ENCODE results near the gene BEX3. TPM values are rescaled to one million over a fixed set of nuclear protein-coding genes. Genes with fewer than 3 reads are reported as not detected.

The BEX3 gene
- total RNA-seq, 1 experiment from 2014 or later = 367 TPM

DNA sequence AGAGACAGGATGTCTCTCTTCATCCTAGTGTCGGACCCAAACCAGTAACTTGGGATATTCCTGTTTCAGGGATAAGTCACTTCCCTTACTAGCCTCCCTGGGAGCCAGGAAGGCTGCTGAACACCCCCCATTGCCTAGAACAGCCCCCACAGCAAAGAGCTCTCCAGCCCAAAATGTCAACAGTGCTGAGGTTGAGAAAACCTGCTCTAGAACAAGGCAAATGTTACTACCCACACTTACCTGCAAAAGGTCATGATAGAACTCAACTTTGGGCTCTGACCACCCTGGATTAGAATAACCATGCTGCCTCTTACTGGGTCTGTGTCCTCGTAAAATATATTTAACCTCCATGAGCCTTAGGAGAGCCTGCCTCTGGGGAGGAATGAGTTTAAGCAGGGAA lies 20.3 kb downstream of the BEX3 start:
- H3K4me3 Mint-ChIP-seq (ENCODE audit: unreplicated experiment) = no peak overlapping the region
- BruUV-seq (replicated peaks) = no TSS peak
- H3K36me3 Mint-ChIP-seq (ENCODE audit: insufficient read depth, unreplicated experiment) = no peaks in the 10 kb centered on the region
- H3K27me3 Mint-ChIP-seq (ENCODE audit: insufficient read depth, unreplicated experiment) = no peaks in the 10 kb centered on the region
- DNase-seq = no peak
- intact Hi-C loops (cut with micrococcal nuclease; ENCODE audit: unreplicated experiment) = no loop called here
- Histone ChIP-seq H3K4me1 (no peaks in the 10 kb centered on the region), H3K9me3 (no peaks in the 10 kb centered on the region), H3K4me3 (ENCODE audit: low read depth, low read length) (no peak overlapping the region), H3K27me3 (replicated peaks; ENCODE audit: control insufficient read depth, insufficient read depth, low read length) (no peaks in the 10 kb centered on the region), H3K36me3 (ENCODE audit: control insufficient read depth, insufficient read depth, low read length) (no peaks in the 10 kb centered on the region)
- CTCF ChIA-PET = no interaction called here
- H3K4me1 Mint-ChIP-seq (ENCODE audit: low read depth, unreplicated experiment) = no peaks in the 10 kb centered on the region
- POLR2A ChIA-PET = no interaction called here
- no peaks in the 10 kb centered on the region for H3K9me3 Mint-ChIP-seq (ENCODE audit: unreplicated experiment)
- TF ChIP-seq, protein P1, sequence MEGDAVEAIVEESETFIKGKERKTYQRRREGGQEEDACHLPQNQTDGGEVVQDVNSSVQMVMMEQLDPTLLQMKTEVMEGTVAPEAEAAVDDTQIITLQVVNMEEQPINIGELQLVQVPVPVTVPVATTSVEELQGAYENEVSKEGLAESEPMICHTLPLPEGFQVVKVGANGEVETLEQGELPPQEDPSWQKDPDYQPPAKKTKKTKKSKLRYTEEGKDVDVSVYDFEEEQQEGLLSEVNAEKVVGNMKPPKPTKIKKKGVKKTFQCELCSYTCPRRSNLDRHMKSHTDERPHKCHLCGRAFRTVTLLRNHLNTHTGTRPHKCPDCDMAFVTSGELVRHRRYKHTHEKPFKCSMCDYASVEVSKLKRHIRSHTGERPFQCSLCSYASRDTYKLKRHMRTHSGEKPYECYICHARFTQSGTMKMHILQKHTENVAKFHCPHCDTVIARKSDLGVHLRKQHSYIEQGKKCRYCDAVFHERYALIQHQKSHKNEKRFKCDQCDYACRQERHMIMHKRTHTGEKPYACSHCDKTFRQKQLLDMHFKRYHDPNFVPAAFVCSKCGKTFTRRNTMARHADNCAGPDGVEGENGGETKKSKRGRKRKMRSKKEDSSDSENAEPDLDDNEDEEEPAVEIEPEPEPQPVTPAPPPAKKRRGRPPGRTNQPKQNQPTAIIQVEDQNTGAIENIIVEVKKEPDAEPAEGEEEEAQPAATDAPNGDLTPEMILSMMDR (IDR thresholded peaks at IDR 0.05; ENCODE audit: insufficient read depth in 1 of 2, low read depth in 1 of 2, low read length in 1 of 2, severe bottlenecking in 1 of 2, unreplicated experiment in 1 of 2) = no peak
- no peak overlapping the region for H3K27ac Mint-ChIP-seq (ENCODE audit: unreplicated experiment)

DNA sequence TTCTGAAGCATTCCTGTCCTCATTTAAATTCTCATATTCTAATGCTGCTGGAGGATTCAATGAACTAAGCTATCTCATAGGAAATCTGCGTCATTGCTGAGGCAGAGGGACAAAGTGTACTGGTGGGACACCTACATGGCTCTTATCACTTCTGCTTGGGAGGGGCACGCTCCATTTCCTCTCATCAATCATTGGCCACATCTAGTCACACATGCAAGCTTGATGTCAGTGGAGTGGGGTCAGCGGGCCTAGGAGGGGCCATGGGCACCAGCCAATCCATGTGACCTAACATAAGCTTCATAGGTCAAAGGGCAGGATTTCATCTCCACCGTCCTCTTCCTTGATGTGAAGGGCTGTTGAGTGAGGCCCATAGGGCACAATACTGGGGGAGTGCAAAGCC lies 21.4 kb downstream of the BEX3 start:
- Histone ChIP-seq H3K36me3 (ENCODE audit: control insufficient read depth, insufficient read depth, low read length) (no peaks in the 10 kb centered on the region), H3K27me3 (replicated peaks; ENCODE audit: control insufficient read depth, insufficient read depth, low read length) (no peaks in the 10 kb centered on the region), H3K4me3 (ENCODE audit: low read depth, low read length) (no peak overlapping the region), H3K4me1 (no peaks in the 10 kb centered on the region), H3K9me3 (no peaks in the 10 kb centered on the region)
- DNase-seq = no peak
- Mint-ChIP-seq H3K27ac (ENCODE audit: unreplicated experiment) (no peak overlapping the region), H3K4me3 (ENCODE audit: unreplicated experiment) (no peak overlapping the region), H3K9me3 (ENCODE audit: unreplicated experiment) (no peaks in the 10 kb centered on the region), H3K27me3 (ENCODE audit: insufficient read depth, unreplicated experiment) (no peaks in the 10 kb centered on the region), H3K4me1 (ENCODE audit: low read depth, unreplicated experiment) (no peaks in the 10 kb centered on the region), H3K36me3 (ENCODE audit: insufficient read depth, unreplicated experiment) (no peaks in the 10 kb centered on the region)
- no TSS peak for BruUV-seq (replicated peaks)
- TF ChIP-seq, protein P1 (IDR thresholded peaks at IDR 0.05; ENCODE audit: insufficient read depth in 1 of 2, low read depth in 1 of 2, low read length in 1 of 2, severe bottlenecking in 1 of 2, unreplicated experiment in 1 of 2) = no peak
- CTCF ChIA-PET = no interaction called here
- POLR2A ChIA-PET = no interaction called here
- intact Hi-C loops (cut with micrococcal nuclease; ENCODE audit: unreplicated experiment) = no loop called here

DNA sequence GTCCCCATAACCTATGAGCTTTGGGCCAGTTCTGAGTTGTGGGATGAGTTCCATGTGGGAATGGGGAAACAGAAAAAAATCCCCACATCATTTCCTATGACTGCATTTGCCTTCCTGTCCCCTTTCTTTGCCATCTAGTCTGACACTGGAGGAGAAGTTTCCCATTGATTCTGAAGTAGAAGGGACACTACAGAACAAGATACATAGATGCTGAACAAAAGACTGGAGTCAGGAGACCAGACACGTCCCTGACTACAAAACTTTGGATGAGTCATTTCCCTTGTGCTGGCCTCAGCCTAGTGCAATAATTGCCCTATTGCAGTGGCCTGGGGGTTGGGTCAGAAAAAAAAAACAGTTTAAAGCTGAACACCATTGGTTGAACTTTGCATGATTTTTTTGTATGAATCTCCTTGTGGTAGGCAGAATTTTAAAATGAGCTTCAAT lies 22.1 kb downstream of the BEX3 start:
- ChIA-PET POLR2A (no interaction called here), CTCF (no interaction called here)
- no peaks in the 10 kb centered on the region for H3K9me3 Mint-ChIP-seq (ENCODE audit: unreplicated experiment)
- H3K27me3 Mint-ChIP-seq (ENCODE audit: insufficient read depth, unreplicated experiment) = no peaks in the 10 kb centered on the region
- Histone ChIP-seq H3K27me3 (replicated peaks; ENCODE audit: control insufficient read depth, insufficient read depth, low read length) (no peaks in the 10 kb centered on the region), H3K9me3 (no peaks in the 10 kb centered on the region), H3K4me3 (ENCODE audit: low read depth, low read length) (no peak overlapping the region), H3K4me1 (no peaks in the 10 kb centered on the region), H3K36me3 (ENCODE audit: control insufficient read depth, insufficient read depth, low read length) (no peaks in the 10 kb centered on the region)
- H3K4me3 Mint-ChIP-seq (ENCODE audit: unreplicated experiment) = no peak overlapping the region
- H3K4me1 Mint-ChIP-seq (ENCODE audit: low read depth, unreplicated experiment) = no peaks in the 10 kb centered on the region
- peak in 1 of 2 experiments; percentile 19 for DNase-seq
- intact Hi-C loops (cut with micrococcal nuclease; ENCODE audit: unreplicated experiment) = no loop called here
- BruUV-seq (replicated peaks) = no TSS peak
- H3K36me3 Mint-ChIP-seq (ENCODE audit: insufficient read depth, unreplicated experiment) = no peaks in the 10 kb centered on the region
- H3K27ac Mint-ChIP-seq (ENCODE audit: unreplicated experiment) = no peak overlapping the region
- TF ChIP-seq, protein P1 (IDR thresholded peaks at IDR 0.05; ENCODE audit: insufficient read depth in 1 of 2, low read depth in 1 of 2, low read length in 1 of 2, severe bottlenecking in 1 of 2, unreplicated experiment in 1 of 2) = no peak
